GM18499 (cell line): ENCODE results near the gene ANGPT4.

Source experiments
- ATAC-seq: cut with Tn5 transposase; IDR thresholded peaks from one replicate; pipeline ENCODE4 v1.9.1; 2021; ENCODE audit warnings: moderate number of reproducible peaks; ENCODE audit not compliant: insufficient read depth, unreplicated experiment

The ANGPT4 gene

GRCh38 chr20:916125-916799 is at the start of gene ANGPT4:
Gene ANGPT4, minus strand, starts transcription at chr20:916334. Its CDS starts 120 bp downstream, at chr20:916214.
- ATAC-seq: no peak

- ATAC-seq: no peak
Measured at GRCh38 chr20:963795-964194, 47.7 kb upstream of the ANGPT4 start.

GRCh38 chr20:962683-963082 is 46.5 kb upstream of the ANGPT4 start:
- ATAC-seq: no peak

GRCh38 chr20:962223-962622 is 46.1 kb upstream of the ANGPT4 start:
- no peak for ATAC-seq

- no peak for ATAC-seq
Measured at GRCh38 chr20:961768-962167, 45.6 kb upstream of the ANGPT4 start.

- no peak for ATAC-seq
Measured at GRCh38 chr20:959996-960615, 44.0 kb upstream of the ANGPT4 start.

- ATAC-seq: no peak
Measured at GRCh38 chr20:958936-959815, 43.0 kb upstream of the ANGPT4 start.

GRCh38 chr20:957544-957943 is 41.4 kb upstream of the ANGPT4 start:
- ATAC-seq: no peak

- ATAC-seq: no peak
Measured at GRCh38 chr20:956330-956951, 40.3 kb upstream of the ANGPT4 start.

GRCh38 chr20:955656-956055 is 39.5 kb upstream of the ANGPT4 start:
- no peak for ATAC-seq

- ATAC-seq: no peak
Measured at GRCh38 chr20:955111-955510, 39.0 kb upstream of the ANGPT4 start.

GRCh38 chr20:953742-954141 is 37.6 kb upstream of the ANGPT4 start:
- ATAC-seq: no peak

GRCh38 chr20:952196-952795 is 36.2 kb upstream of the ANGPT4 start:
- no peak for ATAC-seq

- no peak for ATAC-seq
Measured at GRCh38 chr20:951384-952169, 35.4 kb upstream of the ANGPT4 start.

- ATAC-seq: no peak
Measured at GRCh38 chr20:949717-950116, 33.6 kb upstream of the ANGPT4 start.

- no peak for ATAC-seq
Measured at GRCh38 chr20:946826-947225, 30.7 kb upstream of the ANGPT4 start.

- no peak for ATAC-seq
Measured at GRCh38 chr20:945841-946240, 29.7 kb upstream of the ANGPT4 start.

GRCh38 chr20:944774-945410 is 28.8 kb upstream of the ANGPT4 start:
- no peak for ATAC-seq

- ATAC-seq: no peak
Measured at GRCh38 chr20:944148-944547, 28.0 kb upstream of the ANGPT4 start.
